Neural progenitor cell (in vitro differentiated cells): ENCODE measurements around the gene CERS1. TPM values are rescaled to one million over a fixed set of nuclear protein-coding genes. Genes with fewer than 3 reads are reported as not detected.

Experiments
- DNase-seq: peaks from one replicate; pipeline ENCODE4 v3.0.0-alpha.2; 2016; ENCODE audit warnings: low spot score
- H2AFZ ChIP-seq: fragments of 200-600 bp; sonication (generic); replicated peaks from 2 replicates; pipeline ENCODE4 v1.6.1; 2016; ENCODE audit warnings: antibody characterized with exemption
- H3F3A ChIP-seq: fragments of 200-600 bp; sonication (generic); 2 replicates; pipeline ENCODE4 v1.6.1; 2016; ENCODE audit warnings: antibody characterized with exemption, low read depth
- H3K27ac ChIP-seq: fragments of 200-600 bp; sonication (generic); 2 replicates; pipeline ENCODE4 v1.5.1; 2016; ENCODE audit warnings: mild to moderate bottlenecking
- H3K27me3 ChIP-seq: fragments of 200-600 bp; sonication (generic); 2 replicates; pipeline ENCODE4 v1.6.1; 2016; ENCODE audit warnings: mild to moderate bottlenecking, moderate library complexity
- H3K36me3 ChIP-seq: fragments of 200-600 bp; sonication (generic); 2 replicates; pipeline ENCODE4 v1.5.1; 2016
- H3K4me1 ChIP-seq: fragments of 200-600 bp; sonication (generic); 2 replicates; pipeline ENCODE4 v1.6.1; 2016; ENCODE audit warnings: mixed run types
- H3K4me2 ChIP-seq: fragments of 200-600 bp; sonication (generic); 2 replicates; pipeline ENCODE4 v1.6.1; 2016
- H3K4me3 ChIP-seq: fragments of 200-600 bp; sonication (generic); 2 replicates; pipeline ENCODE4 v1.5.1; 2016
- H3K79me2 ChIP-seq: fragments of 200-600 bp; sonication (generic); 2 replicates; pipeline ENCODE4 v1.6.1; 2016; ENCODE audit warnings: low read depth
- H3K9ac ChIP-seq: fragments of 200-600 bp; sonication (generic); 2 replicates; pipeline ENCODE4 v1.6.1; 2016
- H3K9me3 ChIP-seq: fragments of 200-600 bp; sonication (generic); 2 replicates; pipeline ENCODE4 v1.5.1; 2016; ENCODE audit warnings: low read depth
- H4K20me1 ChIP-seq: fragments of 200-600 bp; sonication (generic); 2 replicates; pipeline ENCODE4 v1.6.1; 2016; ENCODE audit warnings: low read depth
- H3K27ac Mint-ChIP-seq: 3 replicates; pipeline ENCODE4 v1.8.0; 2021; ENCODE audit warnings: mixed read lengths
- H3K27me3 Mint-ChIP-seq: 2 replicates; pipeline ENCODE4 v1.8.0; 2022; ENCODE audit warnings: low read depth, mild to moderate bottlenecking, inconsistent platforms, moderate library complexity, mixed read lengths; ENCODE audit not compliant: insufficient read depth
- H3K36me3 Mint-ChIP-seq: 3 replicates; pipeline ENCODE4 v1.8.0; 2021; ENCODE audit warnings: mixed read lengths
- H3K4me1 Mint-ChIP-seq: 3 replicates; pipeline ENCODE4 v1.8.0; 2021; ENCODE audit warnings: mixed read lengths
- H3K4me3 Mint-ChIP-seq: 3 replicates; pipeline ENCODE4 v1.8.0; 2021; ENCODE audit warnings: mild to moderate bottlenecking, moderate library complexity, mixed read lengths
- H3K9me3 Mint-ChIP-seq: 3 replicates; pipeline ENCODE4 v1.8.0; 2020; ENCODE audit warnings: mixed read lengths
- CTCF ChIP-seq: fragments of 200-600 bp; sonication (generic); IDR thresholded peaks from 2 replicates; pipeline ENCODE4 v1.5.1; 2017; ENCODE audit warnings: antibody characterized with exemption, mild to moderate bottlenecking
- EZH2 ChIP-seq: fragments of 200-600 bp; sonication (generic); IDR thresholded peaks from 2 replicates; pipeline ENCODE4 v1.6.1; 2017; ENCODE audit warnings: antibody characterized with exemption, mild to moderate bottlenecking, moderate library complexity
- EZH2phosphoT487 ChIP-seq: fragments of 200-600 bp; sonication (generic); IDR thresholded peaks from 2 replicates; pipeline ENCODE4 v1.6.1; 2017; ENCODE audit warnings: antibody characterized with exemption
- total RNA-seq: library from RNA; depleted of rRNA; stranded (reverse); fragments of >200 nt; gene quantifications from 2 replicates; pipeline ENCODE4 v1.2.3, GENCODE V29; 2015; ENCODE audit warnings: low replicate concordance

CERS1 gene
- total RNA-seq, 1 donor from 2014 or later: 1.9 TPM

- no peaks in the 10 kb centered on the region for H3K36me3 ChIP-seq
- Mint-ChIP-seq H3K9me3 (no peaks in the 10 kb centered on the region), H3K4me3 (no peak overlapping the region), H3K27ac (no peak overlapping the region), H3K4me1 (peaks cover 8% of the 10 kb centered on the region), H3K36me3 (peaks cover 17% of the 10 kb centered on the region), H3K27me3 (peaks cover 3% of the 10 kb centered on the region)
- no peak overlapping the region for H2AFZ ChIP-seq
- H3K9ac ChIP-seq: no peak overlapping the region
- no peaks in the 10 kb centered on the region for H3K27me3 ChIP-seq
- H3K4me1 ChIP-seq: no peaks in the 10 kb centered on the region
- H3F3A ChIP-seq: peaks cover 11% of the 10 kb centered on the region
- peaks cover 20% of the 10 kb centered on the region for H3K79me2 ChIP-seq
- TF ChIP-seq CTCF (no peak), EZH2 (no peak), EZH2phosphoT487 (no peak)
- no peak overlapping the region for H3K4me3 ChIP-seq
- DNase-seq: no peak
- H3K27ac ChIP-seq: no peak overlapping the region
- H4K20me1 ChIP-seq: peaks cover 73% of the 10 kb centered on the region
- H3K9me3 ChIP-seq: no peaks in the 10 kb centered on the region
- no peak overlapping the region for H3K4me2 ChIP-seq
Measured at GRCh38 chr19:18849838-18850400, 46.0 kb downstream of the CERS1 start.

GRCh38 chr19:18848878-18849661 is 46.9 kb downstream of the CERS1 start:
- peaks cover 11% of the 10 kb centered on the region for H3K4me1 Mint-ChIP-seq

GRCh38 chr19:18847549-18848463 is 48.2 kb downstream of the CERS1 start:
- H3K9me3 ChIP-seq: no peaks in the 10 kb centered on the region
- H2AFZ ChIP-seq: no peak overlapping the region
- no peaks in the 10 kb centered on the region for H3K36me3 ChIP-seq
- H3K4me3 Mint-ChIP-seq: no peak overlapping the region
- peaks cover 11% of the 10 kb centered on the region for H3F3A ChIP-seq
- DNase-seq: no peak
- no peak overlapping the region for H3K4me3 ChIP-seq
- no peaks in the 10 kb centered on the region for H3K9me3 Mint-ChIP-seq
- peaks cover 92% of the 10 kb centered on the region for H4K20me1 ChIP-seq
- peaks cover 14% of the 10 kb centered on the region for H3K36me3 Mint-ChIP-seq
- H3K27me3 Mint-ChIP-seq: no peaks in the 10 kb centered on the region
- no peak overlapping the region for H3K4me2 ChIP-seq
- no peak overlapping the region for H3K27ac ChIP-seq
- peaks cover 40% of the 10 kb centered on the region for H3K79me2 ChIP-seq
- H3K27me3 ChIP-seq: no peaks in the 10 kb centered on the region
- H3K27ac Mint-ChIP-seq: no peak overlapping the region
- peaks cover 18% of the 10 kb centered on the region for H3K4me1 Mint-ChIP-seq
- no peaks in the 10 kb centered on the region for H3K4me1 ChIP-seq
- H3K9ac ChIP-seq: no peak overlapping the region
- TF ChIP-seq EZH2phosphoT487 (no peak), CTCF (no peak), EZH2 (no peak)

More at GRCh38 chr19:18848878-18849661, 46.9 kb downstream of the CERS1 start:
- H3K27ac ChIP-seq: no peak overlapping the region
- no peaks in the 10 kb centered on the region for H3K36me3 ChIP-seq
- Mint-ChIP-seq H3K27ac (no peak overlapping the region), H3K9me3 (no peaks in the 10 kb centered on the region), H3K27me3 (no peaks in the 10 kb centered on the region), H3K36me3 (peaks cover 17% of the 10 kb centered on the region), H3K4me3 (no peak overlapping the region)
- no peak overlapping the region for H3K4me2 ChIP-seq
- H3K4me1 ChIP-seq: no peaks in the 10 kb centered on the region
- H3K27me3 ChIP-seq: no peaks in the 10 kb centered on the region
- H4K20me1 ChIP-seq: peaks cover 79% of the 10 kb centered on the region
- no peak overlapping the region for H3K4me3 ChIP-seq
- peaks cover 11% of the 10 kb centered on the region for H3F3A ChIP-seq
- H3K9ac ChIP-seq: peak overlapping the region; percentile 34
- no peak for DNase-seq
- TF ChIP-seq CTCF: no peak
- no peak for TF ChIP-seq EZH2phosphoT487
- TF ChIP-seq EZH2: no peak
- peaks cover 27% of the 10 kb centered on the region for H3K79me2 ChIP-seq
- H2AFZ ChIP-seq: no peak overlapping the region
- H3K9me3 ChIP-seq: no peaks in the 10 kb centered on the region
